Fibroblast of upper back skin (primary cell): Measurements from ENCODE around the gene DYNC1LI1.
"Not testable (repeated sequence)": the region's sequence is repeated elsewhere in the genome, so short reads cannot be mapped to it uniquely, and the experiment has no call there.

Source experiments
- DNase-seq: peaks from one replicate; pipeline ENCODE4 v3.0.0-alpha.2; 2013

The DYNC1LI1 gene

GRCh38 chr3:32525720-32526119 is 44.9 kb downstream of the DYNC1LI1 start:
- DNase-seq, result no peak

DNA sequence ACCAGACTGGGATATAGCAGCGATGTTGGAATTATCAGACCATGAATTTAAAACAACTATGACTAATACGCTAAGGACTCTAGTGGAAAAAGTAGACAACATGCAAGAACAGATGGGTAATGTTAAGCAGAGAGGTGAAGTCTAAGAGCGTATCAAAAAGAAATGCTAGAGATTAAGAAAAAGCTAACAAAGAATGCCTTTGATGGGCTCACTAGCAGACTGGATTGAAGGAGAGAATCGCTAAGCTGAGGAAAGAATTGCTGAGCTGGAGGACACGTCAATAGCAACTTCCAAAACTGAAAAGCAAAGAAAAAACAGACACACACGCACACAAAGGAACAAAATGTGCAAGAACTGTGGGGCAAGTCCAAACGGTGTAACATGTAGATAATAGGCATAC is 48.0 kb downstream of the DYNC1LI1 start:
- peak; percentile 11 for DNase-seq

- not testable (repeated sequence) for DNase-seq
These were observed 51.7 kb downstream of the DYNC1LI1 start for GRCh38 chr3:32518921-32519320.

DNA sequence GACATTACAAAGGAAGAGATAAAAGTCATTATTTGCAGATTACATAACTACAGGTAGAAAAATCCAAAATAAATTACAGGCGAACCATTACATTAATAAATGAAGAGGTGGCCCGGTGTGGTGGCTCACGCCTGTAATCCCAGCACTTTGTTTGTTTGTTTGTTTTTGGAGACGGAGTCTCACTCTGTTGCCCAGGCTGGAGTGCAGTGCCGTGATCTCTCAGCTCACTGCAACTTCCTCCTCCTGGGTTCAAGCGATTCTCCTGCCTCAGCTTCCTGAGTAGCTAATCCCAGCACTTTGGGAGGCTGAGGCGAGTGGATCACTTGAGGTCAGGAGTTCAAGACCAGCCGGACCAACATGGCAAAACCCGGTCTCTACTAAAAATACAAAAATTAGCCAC is 53.9 kb downstream of the DYNC1LI1 start:
- not testable (repeated sequence) for DNase-seq

DNA sequence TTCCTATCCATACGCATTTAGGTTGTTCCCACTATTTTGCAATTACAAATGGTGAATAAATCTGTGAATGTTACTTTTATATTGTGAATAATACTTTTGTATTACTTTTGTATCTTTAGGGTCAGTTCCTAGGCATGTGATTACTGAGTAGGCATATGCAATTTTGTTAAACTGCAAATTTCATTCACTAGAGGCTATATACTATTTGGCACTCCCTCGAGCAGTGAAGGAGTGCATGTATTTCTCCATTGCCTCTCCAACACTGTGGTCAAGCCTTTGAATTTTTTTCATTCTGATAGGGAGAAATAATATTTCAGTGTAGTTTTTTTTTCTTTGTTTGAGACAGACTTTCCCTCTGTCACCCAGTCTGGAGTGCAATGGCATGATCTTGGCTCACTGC is 59.7 kb downstream of the DYNC1LI1 start:
- DNase-seq, result no peak

DNA sequence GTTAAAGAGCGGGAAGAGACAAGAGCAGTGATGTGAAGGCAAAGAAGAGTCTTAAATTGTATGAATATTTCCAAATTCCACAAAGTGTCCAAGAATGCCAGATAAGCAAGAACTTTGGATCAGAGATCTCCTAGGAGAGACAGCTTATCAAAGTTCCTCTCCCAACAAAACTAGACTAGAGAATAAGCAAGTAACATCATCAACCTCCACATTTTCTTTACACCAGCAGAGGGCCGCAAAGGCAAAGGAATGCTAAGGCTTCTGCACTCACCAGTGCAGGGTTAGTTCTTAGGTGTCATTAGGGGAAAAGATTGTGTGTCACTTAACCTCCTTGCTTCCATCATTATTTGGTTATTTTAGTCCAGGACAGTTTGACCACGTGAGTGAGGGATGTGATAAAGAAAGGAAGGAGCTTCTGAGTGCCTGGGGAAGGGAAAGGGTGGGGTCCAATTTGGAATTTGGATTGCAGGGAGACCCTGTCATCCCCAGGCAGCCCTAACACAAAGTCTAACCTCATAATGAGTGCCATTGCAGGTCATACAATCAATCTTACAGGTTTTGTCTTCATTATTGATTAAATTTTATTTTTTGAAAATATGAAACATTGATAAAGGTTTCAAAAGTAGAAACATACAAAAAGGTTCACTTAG is 60.5 kb downstream of the DYNC1LI1 start:
- DNase-seq, result peak; percentile 71

- peak; percentile 9 for DNase-seq
These were observed 61.9 kb downstream of the DYNC1LI1 start for GRCh38 chr3:32508711-32509110.

GRCh38 chr3:32506466-32506865 is 64.2 kb downstream of the DYNC1LI1 start:
- no peak for DNase-seq

DNA sequence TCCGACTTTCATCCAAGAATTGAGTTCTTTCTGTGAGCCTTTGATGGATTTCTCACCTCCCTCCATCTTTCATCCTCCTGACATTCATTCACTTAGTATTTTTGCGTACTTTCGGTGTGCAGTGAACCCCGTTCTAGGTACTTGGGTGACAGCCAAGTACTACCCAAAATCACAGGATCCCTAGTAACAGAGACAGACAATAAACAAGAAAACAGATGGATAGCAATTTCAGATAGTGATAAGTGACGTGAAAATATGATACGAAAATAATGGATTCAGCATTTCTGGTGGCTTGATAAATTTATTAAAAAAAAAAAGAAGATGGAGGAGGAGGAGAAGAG is 67.7 kb downstream of the DYNC1LI1 start:
- DNase-seq, result no peak

DNA sequence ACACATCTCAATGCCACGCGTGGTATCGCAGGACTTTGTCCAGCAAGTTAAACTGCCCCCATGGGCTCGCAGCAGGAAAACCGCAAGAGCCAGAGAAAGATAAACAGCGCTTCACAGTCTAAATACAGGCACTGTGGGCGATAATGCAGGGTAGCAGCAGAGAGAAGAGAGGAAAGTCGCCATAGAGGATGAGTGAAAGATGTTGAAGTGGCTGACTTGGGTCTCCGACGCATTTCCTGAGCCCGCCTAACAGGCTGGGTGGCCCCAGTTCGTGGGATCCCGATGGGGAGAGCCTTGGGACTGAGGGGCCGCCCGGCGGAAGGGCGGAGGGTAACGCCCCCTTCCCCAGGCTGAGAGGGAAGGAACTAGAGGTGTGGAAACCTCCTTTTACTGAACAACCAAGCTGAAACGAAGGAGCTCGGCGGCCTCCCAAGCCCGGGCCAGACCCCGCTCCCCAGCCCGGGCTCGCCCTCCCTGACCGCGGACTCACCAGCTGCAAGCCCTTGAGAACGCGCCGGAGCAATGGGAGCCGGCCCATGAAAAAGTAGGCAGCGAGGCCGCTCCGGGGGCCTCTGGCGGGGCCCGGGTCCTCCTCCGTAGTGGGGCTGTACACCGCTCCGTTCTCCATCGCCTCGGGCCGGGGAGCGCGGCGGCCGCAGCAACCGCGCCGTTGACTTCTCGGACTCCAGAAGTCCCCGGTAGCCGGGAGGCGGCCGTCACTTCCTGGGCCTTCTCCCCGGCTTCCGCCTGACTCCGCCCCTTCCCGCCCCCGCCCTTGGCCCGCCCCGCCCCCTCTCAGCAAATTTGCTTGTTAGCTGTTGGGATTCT is 68.3 kb downstream of the DYNC1LI1 start, which contains the start of gene CMTM6:
TSS of gene CMTM6 (minus strand) at position 735 of the 828 bp plus-strand sequence. CDS start at position 628, 107 bp downstream.
- peak; percentile 73 for DNase-seq

GRCh38 chr3:32501783-32502117 is 68.9 kb downstream of the DYNC1LI1 start:
- DNase-seq, result no peak

- no peak for DNase-seq
These were observed 69.5 kb downstream of the DYNC1LI1 start for GRCh38 chr3:32500880-32501782.

GRCh38 chr3:32500231-32500630 is 70.4 kb downstream of the DYNC1LI1 start:
- DNase-seq, result no peak

GRCh38 chr3:32499585-32499984 is 71.1 kb downstream of the DYNC1LI1 start:
- no peak for DNase-seq

DNA sequence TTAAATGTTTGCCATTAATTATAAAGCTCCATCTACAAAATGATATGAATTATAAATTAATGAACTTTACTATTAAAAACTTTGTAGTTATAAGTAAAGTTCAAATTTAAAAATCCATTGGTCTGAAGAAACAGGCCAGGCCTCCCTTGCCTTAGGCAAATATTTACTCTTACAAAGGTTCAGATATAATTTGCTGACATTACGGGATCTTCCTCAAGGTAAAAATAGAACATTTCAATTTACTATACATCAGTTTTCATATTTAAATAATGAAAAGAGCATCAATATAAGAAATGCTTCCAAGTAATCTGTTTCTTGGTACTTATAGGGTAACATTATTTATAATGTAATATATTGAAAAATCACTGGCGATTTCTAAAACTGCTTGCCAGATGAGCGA is 71.7 kb downstream of the DYNC1LI1 start:
- DNase-seq, result no peak

- DNase-seq, result no peak
These were observed 72.4 kb downstream of the DYNC1LI1 start for GRCh38 chr3:32498252-32498651.

GRCh38 chr3:32495609-32496008 is 75.0 kb downstream of the DYNC1LI1 start:
- no peak for DNase-seq

DNA sequence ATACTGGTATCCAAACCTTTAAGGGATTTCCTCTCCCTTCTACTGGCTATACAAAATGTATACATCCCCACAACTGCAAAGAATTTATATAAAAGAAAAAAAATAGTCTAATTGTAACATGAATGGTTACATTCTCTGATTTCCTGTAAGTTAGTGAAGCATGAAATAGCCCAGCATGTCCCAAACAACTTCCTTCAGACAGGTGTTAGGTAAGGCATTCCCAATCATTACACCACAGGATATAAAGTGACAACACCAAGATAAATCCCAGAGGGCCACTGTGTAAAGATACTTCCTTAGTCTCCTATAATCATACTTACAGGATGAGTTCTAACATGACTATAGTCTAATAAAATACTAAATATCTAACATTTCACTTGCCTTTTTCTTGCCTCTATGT is 75.6 kb downstream of the DYNC1LI1 start:
- no peak for DNase-seq

DNA sequence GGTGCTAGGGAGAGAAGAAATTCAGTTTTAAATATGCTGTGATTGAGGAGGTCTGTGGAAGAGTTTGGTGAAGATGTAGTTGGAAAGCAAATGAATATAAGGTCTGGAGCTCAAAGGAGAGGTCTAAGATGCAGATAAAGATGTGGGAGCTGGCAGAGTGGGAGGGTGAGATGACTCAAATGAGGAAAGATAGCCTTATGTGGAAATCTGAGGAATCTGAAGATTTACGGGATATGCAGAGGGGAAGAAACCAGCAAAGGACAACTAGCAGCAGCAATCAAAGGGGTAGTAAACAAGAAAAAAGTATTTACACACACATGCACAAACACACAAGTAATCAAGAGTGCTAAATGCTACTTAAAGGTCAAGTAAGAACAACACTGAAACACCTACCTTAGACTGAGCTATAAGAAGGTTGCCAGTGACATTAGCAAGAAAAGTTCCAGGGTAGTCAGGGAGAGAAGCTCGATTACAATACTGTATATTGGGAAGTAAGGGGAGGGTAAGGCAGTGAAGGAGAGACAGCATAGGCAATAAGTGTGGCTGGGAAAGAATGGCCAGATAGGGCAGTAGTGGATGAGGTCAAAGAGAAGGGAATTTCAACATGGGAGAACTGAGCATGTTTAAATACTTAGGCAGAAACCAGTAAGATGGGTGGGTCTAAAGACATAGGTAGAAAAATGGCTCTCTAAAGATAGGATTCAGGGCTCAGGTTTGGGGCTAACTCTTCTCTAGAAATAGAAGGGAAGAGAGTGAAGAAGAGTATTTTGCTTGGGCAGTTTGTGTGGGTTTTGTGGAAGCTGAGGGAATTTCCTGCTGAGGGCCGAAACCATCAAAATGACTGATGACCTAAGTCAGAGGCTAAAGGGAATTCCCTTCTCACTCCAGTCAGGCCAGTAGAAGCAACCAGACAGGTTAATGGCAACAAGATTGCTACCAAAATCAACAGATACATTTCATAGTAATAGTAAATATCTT is 76.9 kb downstream of the DYNC1LI1 start:
- DNase-seq, result no peak

DNA sequence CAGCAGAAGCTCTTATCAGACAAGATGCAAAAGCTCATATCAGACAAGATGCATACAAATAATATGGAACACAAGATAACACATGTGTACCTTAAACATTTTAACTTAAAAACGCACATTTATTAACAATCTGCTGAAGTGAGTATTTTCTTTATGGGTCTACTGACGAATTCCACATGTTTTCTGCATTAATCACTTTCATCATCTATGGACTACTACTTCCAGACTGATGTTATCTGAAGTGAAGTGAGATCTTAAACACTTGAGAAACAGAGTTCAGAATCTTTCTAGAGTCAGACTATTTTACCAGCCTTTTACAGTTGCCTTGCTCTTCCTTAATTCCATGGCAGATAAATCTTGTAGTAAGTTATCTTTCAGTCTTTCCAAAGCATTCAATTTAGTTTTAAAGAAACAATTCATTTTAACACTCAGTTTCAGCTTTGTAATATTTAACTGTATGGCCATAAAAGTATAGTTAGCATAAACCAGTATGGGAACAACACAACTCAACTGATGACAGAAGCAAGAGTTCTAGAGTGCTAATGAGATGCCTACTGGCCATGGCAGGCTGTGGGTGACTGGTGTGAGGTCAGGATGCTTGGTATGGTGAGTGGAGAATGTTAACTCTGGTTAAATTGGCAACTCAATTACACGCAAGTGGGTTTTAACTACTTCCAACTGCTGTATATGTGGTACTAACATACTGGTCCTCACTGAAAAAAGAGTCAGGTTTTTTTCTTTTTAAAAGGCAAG is 77.8 kb downstream of the DYNC1LI1 start:
- peak; percentile 44 for DNase-seq

DNA sequence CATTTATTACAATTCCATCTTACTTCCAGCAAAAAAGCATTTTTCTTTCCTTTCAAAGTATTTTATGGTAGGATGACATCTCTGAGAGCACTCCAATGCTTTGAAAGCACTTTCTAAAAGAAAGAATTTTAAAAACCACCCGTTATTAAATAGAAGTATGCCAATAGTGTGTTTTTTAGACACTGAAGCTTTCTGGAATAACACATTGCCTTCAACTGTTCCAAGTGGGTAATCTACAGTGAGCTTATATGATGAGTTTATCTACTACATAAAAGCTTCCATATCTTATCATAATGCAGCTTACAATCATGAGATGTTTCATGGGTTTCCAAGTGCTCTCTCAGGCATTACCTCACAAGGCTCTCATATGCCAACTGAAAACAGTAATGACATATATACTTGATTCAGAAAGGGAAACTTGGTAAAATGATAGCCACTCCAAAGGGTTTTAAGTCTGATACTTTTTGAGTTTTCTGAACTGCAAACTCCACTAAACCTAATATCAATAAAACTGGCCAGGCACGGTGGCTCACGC is 82.1 kb downstream of the DYNC1LI1 start:
- no peak for DNase-seq
